K562 treated with DMSO at 1 percent for 12 hours (cell line): ENCODE results near the gene UBIAD1. TPM values are rescaled to one million over a fixed set of nuclear protein-coding genes. Genes with fewer than 3 reads are reported as not detected.

Experiments
- total RNA-seq: library from RNA; unstranded; fragments of 300-600 nt; gene quantifications from 2 replicates; pipeline ENCODE4 v1.2.3, GENCODE V29; 2022; ENCODE audit not compliant: insufficient read depth

UBIAD1 gene
- 11.7 and 18.7 TPM in 2 replicates for total RNA-seq

DNA sequence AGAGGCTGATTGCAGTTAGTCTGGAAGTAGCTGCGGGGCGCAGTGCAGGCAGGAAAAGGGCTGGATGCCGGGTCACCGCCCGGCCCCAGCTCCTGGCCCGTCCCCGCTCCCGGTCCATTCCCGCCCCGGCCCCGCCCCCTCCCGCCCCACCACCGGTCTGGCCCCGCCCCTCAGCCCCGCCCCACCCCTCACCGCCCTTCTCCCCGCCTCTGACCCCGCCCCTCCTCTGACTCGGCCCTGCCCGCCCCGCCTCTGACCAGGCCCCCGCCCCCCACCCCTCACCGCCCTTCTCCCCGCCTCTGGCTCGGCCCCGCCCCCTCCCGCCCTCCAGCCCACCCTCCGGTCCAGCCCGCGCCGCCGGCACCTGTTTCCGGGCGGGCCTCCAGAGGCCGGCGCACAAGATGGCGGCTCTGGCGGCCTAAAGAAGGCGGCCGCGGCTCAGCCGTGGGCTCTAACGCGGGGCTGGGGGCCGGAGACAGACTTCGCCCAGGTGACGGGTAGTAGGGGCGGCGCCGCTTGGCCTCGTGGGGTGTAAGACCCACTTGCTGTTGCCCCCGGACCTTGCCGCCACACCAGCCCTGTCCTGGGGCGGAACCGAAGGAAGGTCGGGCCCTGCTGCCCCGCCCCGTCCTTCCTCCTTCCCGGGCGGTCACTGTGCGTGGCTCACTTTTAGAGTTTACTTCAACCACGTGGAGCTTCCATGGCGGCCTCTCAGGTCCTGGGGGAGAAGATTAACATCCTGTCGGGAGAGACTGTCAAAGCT is at the start of gene UBIAD1:
Gene UBIAD1, plus strand, starts transcription at position 367 of the 763 bp plus-strand sequence. Its CDS starts 334 bp downstream, at position 701.

GRCh38 chr1:11262171-11263049 is 10.6 kb upstream of the UBIAD1 start, which contains the start of gene MTOR:
Gene MTOR, minus strand, starts transcription at chr1:11262551. Its CDS starts 3,142 bp downstream, at chr1:11259409.

Other genes starting within 250 kb of the UBIAD1 start
- 0.57 and 2.4 TPM in 2 replicates for gene MASP2, start 226.0 kb upstream of the UBIAD1 start, total RNA-seq
- gene SRM, start 213.2 kb upstream of the UBIAD1 start, total RNA-seq: 70.5 and 71.3 TPM in 2 replicates
- 48.2 and 101 TPM in 2 replicates for gene EXOSC10, start 173.3 kb upstream of the UBIAD1 start, total RNA-seq
- gene ANGPTL7, start 83.8 kb upstream of the UBIAD1 start, total RNA-seq: not detected in 2 replicates
- 23.2 and 75.0 TPM in 2 replicates for gene MTOR, start 10.6 kb upstream of the UBIAD1 start, total RNA-seq
- gene DISP3, start 206.0 kb downstream of the UBIAD1 start, total RNA-seq: not detected in 2 replicates